HG03103 (cell line): Measurements from ENCODE around the gene CCR9.
A peak's percentile ranks its signal among the peaks of the same experiment; 100 is the strongest.

Experiments used
- ATAC-seq: cut with Tn5 transposase; IDR thresholded peaks from one replicate; pipeline ENCODE4 v1.9.1; 2021; ENCODE audit warnings: low read depth; ENCODE audit not compliant: unreplicated experiment

The CCR9 gene

DNA sequence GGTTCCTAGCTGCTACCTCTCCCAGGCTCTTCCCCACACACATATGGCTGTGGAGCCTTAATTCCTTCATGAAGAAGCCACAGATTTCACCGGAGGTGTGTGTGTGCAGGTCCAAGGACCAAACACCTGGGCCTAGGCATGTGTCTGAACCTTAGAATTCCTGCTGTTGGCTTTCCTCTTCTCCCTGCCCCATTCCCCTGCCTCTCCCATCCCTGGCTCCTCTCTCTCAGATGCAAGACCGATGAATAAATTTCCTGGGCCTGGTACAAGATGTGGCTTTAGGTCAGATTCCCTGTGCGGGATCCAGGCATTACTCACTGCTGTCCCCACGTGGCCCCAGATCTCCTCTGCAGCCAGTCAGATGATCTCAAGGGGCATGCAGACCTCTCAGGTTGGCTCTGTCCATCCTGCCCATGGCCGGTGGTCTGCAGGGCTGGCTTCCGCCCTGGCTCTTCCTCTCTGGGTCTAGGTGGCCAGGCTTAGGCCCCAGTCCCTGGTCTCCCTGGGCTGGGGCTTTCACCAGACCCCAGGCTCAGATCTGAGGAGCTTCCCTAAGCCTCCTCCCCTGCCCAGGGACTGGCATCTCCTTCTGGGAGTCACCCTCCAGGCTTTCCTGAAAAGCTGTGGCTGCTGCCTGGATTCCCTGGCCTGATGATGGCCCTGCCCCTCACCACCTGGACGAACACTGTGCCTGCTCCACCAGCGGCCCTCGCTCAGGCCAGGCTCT lies 20.5 kb downstream of the CCR9 start:
- no peak for ATAC-seq

DNA sequence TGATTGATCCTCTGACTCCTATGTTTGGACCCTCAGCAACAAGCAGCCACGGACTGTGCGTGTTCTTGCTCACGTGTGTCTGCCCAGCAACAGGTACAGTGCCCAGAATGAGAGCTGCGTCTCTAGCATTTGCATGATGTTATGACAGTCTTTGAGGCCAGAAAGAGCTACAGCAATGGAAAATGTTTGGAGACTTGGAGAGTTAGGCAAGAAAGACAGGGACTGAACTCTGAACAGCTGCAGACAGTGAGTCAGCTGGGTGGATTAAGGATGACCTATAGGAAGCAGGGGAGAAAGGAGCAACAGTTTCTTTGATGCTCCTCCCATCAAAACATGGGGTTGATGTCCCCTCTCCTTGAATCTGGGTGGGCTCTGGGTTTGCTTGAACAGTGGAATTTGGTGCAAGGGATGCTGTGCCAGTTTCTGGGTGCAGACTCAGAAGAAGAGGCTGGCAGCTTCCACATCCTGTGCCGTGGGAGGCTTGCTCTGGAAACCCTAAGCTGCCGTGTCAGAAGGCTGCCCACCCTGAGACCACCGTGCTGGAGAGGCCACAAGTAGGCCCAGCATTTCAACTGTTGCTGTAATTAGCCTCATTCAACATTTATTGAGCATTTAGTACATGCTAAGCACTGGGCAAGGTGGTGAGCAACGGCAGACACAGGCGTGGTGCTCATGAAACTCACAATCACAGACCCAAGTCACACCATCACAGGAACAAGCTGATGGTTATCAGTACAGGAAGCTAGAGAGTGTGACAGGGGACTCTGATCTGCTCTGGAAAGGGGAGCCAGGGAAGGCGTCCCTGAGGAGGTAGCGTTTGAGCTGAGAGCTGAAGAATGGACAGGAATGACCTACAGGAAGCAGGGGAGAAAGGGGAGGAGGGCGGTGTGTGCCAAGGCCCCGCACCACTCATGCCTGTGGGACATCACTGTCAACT lies 21.7 kb downstream of the CCR9 start:
- no peak for ATAC-seq

DNA sequence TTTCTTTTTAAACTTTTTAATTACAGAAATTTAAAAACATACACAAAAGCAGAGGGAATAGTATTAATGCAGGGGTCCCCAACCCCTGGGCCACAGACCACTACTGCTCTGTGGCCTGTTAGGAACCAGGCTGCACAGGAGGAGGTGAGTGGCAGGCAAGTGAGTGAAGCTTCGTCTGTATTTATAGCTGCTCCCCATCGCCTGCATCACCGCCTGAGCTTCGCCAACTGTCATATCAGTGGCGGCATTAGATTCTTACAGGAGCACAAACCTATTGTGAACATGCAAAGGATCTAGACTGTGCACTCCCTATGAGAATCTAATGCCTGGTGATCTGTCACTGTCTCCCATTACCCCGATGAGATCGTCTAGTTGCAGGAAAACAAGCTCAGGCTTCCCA lies 22.4 kb downstream of the CCR9 start:
- no peak for ATAC-seq

DNA sequence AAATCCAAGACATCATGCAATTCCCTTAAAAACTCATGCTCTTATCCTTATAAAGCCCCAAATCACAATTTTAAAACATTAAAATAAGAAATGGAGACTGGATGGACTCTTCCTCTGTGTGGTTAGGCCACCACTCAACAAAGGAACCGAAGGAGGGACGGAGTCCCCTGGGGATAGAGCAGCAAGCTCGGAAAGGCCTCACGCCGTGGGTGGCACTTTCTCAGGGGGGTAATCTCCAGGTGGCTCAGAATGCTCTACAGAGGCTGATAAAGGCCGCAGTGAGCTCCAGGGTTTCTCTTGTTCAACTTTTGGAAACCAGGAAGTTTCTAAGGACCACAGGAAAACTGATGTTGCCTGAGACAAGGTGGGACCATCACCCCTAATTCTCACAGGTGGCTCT lies 23.2 kb downstream of the CCR9 start:
- ATAC-seq, result no peak

DNA sequence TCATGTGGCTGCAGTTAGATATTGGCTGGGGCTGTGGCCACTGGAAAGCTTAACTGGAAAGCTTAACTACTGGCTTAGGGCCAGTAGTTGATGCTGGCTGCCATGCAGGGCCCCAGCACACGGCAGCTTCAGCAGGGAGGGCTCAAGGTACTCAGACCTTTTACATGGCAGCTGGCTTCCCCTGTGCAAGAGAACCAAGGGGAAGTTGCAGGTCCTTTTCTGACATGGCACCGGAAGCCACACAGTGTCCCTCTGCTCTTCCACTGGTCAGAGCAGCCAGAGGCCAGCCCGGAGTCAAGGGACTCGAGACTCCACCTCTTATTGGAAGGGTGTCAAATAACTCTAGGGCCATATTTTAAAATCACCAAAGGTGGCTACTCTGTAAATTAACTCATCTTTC lies 24.5 kb downstream of the CCR9 start:
- no peak for ATAC-seq

DNA sequence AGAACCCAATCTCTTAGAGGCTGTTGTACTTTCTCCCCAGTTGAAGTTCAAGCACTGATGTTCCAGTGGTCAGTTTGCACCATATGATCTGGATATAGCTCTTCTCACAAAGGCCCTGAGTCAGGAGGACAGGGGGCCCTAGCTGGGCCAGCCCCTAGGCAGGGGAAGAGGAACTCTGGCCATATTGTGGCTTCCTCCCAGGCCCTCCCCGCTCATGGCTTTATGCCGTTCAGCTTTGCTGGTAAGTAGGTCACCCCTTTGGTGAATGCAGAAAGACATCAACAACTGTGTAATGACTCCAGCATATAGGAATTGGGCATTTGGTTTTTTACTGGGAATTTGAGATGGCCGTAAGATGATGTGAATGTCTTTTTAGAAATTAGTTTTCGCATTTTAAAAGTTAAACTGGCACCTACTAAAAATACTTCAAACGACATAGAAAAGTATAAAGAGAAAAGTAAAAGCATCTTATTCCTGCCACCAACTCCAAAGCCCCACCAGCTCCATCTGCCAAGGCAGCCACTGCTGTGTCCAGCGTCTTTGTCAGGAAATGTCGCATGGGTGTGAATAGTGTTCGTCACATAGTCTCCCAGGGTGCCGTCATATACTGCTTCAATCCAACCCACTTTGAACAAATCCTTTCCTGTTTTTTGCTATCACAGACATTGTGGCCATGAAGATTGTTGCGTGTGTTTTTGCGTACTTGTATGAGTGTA lies 25.3 kb downstream of the CCR9 start:
- ATAC-seq, result no peak

DNA sequence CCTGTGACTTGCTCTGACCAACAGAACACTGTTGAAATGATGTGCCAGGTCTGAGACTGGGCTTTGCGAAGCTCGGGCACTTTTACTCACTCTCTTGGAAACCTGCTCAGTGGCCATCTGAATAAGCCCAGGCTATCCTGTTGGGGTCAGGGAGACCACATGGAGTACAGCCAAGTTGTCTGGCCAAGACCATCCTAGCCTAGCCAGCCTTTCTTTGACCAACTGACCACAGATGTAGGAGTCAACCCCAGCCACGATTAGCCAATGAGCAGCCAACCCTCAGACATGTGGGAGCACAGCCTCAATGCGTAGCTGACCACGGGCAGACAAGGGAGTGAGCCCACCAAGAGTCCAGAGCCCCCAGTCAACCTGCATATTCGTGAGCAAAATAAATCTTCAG lies 26.1 kb downstream of the CCR9 start:
- no peak for ATAC-seq

DNA sequence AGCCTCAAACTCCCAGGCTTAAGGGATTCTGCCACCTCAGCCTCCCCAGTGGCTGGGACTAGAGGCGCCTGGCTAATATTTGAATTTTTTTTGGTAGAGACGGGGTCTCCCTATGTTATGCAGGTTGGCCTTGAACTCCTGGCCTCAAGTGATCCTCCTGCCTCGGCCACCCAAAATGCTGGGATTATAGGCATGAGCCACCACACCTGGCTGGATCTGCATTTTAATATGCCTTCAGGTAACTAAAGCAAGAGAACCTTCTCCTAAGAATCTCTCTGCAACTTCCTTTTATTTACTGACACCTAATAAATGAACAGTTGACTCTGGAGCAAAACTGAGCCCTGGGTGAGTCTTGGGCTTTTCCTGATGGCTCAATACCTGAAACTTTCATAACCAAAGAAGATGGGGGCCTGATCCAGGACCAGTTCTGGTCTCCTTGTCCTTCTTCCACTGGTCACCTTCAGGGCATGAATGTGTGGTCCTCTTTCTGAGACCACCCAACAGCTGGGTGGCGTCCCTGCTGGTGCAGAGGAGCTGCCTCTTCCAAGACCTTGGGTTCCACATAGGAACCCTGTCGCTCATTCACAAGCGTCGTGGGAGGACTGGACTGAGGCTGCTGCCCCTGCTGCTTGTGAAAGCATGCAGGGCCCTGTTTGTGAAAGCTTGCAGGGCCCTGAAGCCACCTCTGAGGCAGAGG lies 28.2 kb downstream of the CCR9 start:
- ATAC-seq, result no peak

DNA sequence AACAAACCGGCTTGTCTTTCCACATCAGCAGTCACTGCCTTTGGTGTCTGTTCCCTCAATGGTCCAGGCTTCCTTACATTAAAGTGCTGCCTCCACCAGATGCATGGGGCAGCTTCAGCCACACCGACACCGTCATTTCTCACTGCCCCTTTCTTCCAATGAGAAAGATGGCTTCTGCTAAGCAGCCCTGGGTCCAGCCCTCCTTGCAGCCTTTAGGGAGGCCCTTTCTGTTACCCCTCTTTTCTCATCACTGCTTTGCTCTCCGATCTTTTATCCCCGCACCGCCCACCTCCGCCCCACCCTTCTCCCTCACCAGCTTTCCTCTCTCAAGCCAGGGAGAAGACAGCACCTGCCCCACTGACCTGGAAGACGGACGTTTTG lies 28.7 kb downstream of the CCR9 start:
- ATAC-seq, result no peak

DNA sequence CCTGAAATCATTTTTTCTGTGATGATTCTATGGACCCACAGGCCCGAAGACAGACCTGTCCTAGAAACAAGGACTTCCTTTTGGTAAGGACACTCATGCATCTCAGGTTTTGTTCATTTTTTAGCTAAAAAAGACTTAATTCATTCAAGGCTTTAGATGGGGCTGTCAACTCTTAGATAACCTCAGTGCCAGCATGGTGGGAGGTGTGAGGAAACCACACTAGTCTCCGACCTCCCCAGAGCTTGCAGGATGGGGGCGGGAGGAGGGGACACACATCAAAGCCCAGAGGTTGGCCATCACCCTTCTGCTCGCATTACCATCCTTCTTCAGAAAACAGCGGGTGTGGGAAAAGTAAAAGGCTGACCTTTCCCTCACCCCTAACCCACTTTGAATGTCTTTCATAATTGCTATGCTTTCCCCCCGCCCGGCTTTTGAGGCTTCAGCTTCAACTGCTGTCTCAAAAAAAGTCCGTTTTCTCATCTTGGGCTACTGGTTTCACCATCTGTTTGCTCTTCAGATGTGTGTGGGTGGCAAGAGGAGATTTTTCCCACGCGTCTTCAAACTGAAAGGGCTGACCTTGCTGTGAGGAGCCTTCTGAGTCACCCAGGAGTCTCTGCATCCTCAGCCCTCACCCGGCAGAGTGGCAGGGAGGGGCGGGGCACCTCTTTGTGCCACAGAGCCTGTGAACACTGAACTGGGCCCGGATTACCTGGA lies 29.3 kb downstream of the CCR9 start:
- peak; percentile 85 for ATAC-seq

DNA sequence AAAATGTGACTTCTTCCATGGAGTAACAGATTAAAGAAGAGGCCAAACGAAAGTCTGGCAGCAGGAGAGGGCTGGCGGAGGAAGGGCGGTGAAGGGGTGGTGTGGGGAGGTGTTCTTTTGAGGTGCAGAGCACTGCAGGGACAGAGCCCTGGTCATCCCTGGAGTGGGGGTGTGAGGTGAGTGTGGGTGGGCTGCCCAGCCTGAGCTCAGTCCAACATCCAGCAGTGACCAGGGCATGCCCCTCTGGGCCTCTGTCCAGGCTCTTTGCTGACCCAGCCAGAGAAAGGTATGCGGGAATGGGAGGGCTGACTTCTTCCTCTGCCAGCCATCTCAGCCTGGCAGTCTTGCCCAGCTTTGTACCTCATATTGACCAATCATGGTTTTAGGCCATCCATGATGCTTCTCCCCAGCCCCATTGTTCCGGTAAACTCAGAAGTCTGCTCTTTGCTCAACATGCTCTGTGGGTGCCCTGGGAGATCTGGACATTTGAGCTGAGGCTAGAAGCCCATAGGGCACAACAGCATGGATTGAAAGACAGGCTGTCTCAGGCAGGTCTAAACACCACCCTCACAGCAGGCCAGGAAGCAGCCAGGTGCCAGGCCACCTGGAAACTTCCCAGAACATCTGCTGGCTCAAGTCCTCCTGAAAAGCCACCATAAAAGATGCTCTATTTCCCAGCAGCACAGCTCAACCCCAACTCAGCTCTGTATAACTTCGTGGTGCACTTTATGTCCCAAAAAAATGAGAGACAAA lies 31.0 kb downstream of the CCR9 start:
- ATAC-seq, result no peak

DNA sequence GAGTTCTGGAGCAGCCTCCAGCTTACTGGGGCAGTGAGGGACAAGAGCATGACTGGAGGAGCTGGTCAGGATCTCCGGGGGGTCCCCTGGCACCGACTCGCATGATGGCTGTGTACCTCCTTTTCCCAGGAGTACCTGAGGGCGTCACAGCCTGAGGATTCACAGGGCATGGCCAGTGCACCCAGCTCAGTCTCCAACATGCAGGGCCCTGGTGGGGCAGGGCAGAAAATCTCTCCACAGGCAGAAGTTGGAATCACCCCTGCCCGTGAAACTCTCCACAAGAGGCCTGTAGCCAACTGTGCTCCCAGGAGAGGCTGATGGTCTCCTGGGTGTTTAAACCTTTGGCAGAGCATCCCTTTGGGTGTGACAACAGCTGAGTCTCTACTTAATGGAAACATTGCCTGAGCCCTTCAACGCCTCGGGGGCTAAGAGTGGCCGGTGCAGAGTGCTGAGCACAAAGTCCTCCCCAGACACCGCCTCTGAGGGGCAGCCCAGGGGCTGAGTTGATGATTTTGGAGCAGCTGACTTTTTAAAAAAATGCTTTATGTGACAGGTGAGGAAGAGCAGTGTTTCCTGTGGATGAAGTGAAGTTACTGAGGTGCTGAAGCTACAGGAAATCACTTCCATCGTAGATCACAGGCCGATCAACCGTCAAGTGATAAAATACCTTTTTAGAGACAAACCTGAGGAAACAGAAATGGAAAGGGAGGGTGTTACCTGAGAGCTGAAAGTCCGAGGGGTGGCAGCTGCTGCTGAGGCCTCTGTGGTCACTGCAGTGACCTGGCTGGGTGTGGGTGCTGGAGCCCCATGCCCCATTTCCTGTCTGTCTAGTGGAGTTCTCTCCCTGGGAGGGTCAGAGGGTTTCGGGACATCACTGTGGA lies 35.1 kb downstream of the CCR9 start:
- no peak for ATAC-seq

DNA sequence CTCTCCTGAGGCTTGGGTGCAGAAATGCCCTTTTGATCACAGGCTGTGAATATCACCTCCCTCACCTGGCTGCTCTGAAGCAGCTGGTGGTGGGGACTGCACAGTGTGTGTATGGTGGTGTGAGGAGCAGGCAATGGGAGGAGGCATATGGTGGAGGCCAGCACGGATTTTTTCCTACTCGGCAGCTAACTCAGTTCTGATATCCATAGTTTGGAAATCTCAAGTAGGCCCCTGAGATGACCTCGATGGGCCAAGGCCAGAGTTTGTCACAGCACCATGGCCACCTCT lies 35.6 kb downstream of the CCR9 start:
- ATAC-seq, result no peak

DNA sequence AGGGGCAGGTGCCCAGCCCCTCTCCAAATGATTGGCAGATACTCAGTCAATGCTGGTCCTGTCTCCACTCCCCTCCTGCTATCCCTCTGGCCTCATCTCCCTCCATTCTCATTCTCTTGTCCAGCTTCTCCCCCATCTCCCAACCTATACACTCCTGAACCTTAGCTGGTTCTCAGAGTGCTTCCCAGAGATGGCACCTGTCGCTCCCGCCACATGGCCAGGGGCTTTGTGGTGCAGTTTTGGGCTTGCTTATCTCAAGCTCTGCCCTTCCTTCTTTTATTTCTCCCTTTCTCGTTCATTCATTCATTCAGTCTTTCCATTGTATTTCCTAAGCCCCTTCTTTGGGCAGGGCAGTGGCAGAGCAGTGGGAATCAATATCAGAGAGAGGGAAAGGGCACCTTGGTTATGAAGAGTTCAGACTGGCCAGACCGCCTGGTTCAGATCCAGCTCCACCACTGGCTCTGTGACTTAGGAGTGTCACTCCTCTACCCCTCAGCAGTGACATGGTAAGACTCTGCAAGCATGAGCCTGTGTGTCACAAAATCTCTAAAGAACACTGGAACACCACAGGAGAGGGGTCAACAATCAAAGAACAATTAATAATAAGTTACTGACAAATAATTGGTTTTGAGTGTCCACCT lies 36.7 kb downstream of the CCR9 start:
- no peak for ATAC-seq

DNA sequence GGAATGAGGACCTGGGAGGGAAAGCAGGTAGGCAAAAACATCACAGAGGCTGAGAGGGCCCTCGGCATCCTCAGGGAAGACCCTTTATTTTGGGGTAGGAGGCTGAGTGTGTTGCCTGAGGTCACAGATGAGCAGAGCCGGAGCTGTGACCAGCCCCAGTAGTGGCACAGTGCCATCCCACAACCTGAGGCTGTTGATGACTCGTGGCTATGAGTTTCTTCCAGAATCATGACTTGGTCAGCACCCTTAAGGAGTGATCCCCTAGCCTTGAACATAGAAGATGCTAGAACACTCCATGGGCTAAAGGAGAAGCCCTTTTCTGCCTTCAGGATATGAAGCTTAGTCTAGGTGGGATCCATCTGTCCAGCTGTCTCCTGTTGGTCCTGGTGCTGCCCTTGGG lies 37.4 kb downstream of the CCR9 start:
- ATAC-seq, result no peak

DNA sequence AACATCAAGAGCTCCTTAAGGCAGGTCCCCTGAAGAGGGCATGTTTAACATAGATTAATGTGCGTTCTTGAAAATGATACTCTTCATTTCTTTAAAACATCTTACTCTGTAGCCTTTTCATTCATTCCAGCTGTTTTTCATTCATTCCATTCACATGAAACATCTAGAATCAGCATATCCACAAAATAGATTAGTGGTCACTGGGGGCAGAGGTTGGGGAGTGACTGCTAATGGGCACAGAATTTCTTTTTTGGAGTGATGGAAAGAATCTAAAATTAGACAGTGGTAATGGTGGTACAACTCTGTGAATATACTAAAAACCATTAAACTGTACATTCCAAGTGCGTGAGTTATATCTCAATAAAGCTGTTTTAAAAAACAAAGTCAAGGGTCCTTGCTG lies 41.5 kb downstream of the CCR9 start:
- ATAC-seq, result no peak

DNA sequence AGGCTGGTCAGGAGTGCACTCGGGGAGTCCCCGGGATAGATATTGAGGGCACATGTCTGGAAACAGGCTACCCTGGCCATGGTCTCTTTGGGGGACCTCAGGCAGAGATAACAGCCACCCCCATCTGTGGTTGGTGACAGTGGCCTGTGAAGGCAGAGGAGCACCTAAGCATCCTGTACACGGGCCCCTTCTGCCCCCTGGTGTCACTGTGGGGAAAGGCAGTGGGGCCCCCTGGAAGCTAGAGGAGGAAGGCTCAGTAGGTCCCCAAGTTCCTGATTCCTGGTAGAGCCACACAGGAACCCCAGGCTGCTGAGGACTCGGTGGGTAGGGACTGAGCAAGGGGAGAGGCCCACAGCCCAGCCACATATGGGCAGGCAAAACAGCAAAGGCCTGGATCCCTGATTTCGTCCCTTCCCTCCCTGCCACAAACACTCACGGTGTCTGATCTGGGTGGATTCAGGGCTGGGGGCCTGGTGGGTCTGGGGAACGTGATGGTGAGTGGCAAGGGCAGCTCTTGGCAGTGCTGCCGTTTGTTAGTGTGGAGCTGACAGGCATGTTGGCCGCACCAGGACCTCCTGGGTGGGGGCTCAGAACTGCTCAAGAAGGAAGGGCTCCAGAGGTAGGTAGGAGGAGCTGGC lies 42.8 kb downstream of the CCR9 start:
- no peak for ATAC-seq

DNA sequence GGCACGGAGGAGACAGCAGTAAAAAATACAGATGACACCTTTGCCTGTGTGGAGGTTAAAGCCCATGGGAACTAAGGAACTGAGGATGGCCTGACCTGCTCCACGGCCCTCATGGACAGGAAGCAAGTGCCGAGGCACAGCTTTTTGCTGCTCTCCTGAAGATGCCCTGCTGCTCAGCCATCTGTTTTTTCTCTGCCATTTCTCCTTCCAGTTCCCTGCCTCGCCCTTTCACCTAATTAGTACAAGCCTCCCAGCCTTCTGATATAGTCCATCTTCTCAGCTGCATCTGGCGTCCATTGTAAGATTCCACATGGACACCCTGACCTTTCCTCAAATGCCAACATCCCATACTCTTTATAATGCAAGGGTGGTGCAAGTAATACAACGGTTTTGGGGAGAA lies 45.2 kb downstream of the CCR9 start:
- no peak for ATAC-seq
